HG03039 (cell line): ENCODE data around the gene NRXN3.

ENCODE experiments used
- ATAC-seq: cut with Tn5 transposase; IDR thresholded peaks from one replicate; pipeline ENCODE4 v1.9.1; 2021; ENCODE audit warnings: mild to moderate bottlenecking, moderate library complexity; ENCODE audit not compliant: unreplicated experiment

Gene NRXN3

DNA sequence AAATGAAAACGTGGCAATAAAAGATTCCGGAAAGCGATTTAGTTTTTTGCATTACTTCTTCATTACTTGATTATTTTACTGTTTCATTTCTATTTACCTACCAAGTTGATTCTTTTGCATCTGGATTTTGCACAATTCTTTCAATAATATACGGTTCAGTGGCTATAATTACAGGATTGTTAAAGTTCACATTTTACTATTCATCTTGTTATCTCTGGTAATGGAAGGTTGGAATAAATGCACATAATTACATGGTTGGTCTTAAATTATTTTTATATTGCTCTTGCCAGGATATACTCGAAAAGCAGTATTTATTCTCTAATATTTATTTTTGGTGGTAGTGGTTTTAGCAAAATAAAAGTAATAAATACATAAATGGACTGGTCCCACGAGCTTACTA is 1203.3 kb downstream of the NRXN3 start:
- ATAC-seq: no peak

DNA sequence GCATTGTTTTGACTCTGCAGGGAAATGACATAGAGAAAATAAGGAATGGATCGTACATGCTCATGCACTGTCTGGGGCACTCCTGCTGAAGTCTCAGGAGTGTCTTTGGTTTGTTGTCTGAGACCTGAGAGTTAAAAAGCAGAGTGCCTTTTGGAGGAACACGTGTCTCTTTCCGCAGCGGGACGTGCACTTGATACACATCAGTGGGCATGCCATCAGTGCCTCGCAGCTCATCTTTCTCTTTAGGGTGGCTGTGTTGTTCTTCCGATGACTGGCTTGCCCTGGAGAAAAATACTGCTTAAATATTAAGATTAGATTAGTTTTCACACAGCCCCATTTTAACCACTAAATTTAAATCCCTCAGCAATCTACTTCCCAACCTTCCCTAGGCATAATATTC is 1205.2 kb downstream of the NRXN3 start:
- ATAC-seq: no peak

DNA sequence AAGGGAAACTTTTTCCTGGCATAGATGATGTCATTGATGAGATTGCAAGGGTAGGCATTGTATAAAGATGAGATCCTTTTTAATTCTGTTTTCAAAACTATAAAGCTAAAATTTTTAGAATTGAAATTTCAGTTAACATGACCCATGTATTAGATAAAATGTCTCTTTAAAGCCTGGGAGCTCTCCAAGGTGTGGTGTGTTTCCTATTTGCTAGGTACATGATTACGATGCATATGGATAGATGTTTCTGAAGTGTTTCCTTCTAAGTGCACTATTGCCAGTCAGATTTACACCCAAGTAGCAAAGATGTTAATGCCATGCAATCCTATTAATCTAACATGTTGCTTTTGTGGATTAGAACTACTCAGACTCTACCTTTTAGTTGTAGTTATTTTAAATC is 1206.4 kb downstream of the NRXN3 start:
- no peak for ATAC-seq

DNA sequence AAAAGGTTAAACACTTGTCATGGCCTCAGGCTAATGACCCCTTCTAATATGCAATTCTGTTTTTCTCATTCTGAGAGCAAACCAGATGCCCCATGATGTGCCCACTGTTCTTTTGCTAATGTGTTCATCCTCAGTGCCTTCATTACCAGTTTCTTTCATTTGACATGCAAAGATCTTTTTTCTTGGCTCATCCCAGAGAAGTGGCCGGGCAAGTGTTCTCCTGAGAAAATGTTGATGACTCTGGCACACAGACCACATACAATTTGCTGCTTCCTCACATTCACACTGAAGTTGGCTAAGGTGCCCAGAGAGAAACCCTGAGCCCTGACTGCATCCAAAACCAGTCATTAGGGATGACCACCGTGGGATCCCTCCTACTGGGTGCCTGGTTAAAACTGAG is 1207.8 kb downstream of the NRXN3 start:
- no peak for ATAC-seq

DNA sequence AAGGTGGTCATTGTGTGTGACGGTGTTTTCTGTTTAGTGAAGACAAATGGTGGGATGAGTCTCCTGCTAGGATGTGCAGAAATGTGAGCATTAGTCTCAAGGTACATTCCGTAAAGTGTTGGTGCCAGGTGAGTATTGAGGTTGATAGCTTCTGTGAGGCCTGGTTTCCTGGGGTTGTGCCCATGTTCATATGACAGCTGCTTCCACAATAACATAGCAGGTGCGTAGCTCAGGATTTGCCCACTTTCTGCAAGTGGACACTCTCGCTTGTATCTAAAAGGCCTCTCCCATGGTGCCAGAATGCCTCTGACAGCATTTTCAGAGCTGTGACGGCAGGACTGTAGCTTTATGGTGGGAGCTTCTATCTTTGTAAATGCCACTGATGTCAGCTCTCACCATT is 1209.1 kb downstream of the NRXN3 start:
- no peak for ATAC-seq

DNA sequence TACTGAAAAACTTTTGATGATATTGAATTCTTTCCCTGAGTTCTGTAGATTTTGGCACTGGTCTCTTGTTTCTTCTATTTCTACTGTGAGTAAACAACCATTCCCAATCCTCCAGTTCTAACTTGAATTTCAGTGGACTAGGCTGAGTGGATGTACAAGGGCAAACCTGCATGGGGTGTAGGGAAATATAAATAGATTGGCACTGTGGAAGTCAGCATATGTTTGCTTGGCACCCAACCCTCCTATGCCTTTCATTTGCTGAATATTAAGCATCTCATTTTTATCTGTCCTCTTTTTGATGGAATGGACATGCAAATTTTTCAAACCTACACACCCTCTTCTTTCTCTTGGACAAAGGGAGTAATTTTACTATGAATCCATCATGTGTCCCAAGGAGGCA is 1212.9 kb downstream of the NRXN3 start:
- no peak for ATAC-seq

DNA sequence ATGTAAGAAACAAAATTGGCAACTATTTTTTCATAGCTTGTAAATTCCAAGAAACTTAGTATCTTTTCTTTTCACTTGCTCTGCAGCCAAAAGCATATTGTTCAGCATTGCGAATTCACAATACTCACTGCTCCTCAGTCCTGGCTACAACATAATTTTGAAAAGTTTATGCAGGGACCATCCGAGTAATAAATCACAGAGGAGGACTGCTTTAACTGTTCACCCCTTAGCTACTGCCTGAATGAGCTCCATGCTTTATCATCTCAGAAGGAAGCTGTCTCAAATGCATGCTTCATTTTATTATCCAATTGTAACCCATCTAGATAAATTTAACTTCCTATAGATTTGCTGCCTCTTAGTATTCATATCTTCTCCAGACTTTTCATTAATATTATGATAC is 1213.3 kb downstream of the NRXN3 start:
- no peak for ATAC-seq

DNA sequence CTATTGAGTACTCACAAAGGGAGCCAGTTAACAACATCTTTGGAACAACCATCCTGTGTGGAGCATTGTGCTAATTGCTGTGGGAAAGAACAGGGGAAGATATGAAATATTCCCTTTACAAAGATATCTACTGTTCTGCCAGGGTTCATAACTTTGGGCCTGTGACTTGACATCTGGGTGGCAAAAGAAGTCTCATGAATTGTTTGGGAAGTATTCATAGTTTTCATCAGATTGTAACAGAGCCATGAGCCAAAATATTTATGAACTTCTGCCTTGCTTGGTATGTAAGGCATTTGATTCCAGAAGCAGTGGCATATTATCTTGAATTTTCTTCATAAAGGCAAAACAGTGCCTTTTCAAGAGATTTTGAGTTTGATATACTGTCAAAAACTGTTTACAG is 1224.9 kb downstream of the NRXN3 start:
- no peak for ATAC-seq

DNA sequence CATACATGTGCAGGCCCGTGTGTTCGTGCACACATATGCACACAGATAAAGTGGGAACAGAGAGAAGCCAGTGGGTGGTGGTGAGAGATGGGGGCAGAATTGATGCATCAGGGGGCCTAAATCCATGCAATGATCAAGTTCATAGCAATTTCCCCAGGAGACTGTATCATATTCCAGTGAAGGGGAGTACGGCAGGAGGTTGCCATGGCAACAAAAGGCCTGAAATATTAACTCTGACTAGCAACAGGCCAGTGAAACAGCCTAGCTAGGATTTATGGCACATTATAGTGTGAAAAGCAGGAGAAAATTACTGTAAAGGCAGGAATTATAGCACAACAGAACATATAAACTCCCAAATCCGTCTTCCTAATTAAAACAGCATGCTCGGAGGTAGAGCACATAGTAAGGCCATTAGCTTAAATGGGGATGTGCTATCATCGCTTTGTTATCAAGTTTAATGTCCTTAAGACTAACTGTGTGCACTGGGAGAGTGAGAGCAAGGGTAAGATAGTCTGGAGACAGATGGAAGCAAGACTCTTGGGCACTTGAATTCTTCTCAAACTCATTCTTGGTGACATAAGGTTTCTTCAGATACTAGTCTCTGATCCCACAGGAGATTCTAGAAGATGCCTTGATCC is 1234.8 kb downstream of the NRXN3 start:
- ATAC-seq: no peak

DNA sequence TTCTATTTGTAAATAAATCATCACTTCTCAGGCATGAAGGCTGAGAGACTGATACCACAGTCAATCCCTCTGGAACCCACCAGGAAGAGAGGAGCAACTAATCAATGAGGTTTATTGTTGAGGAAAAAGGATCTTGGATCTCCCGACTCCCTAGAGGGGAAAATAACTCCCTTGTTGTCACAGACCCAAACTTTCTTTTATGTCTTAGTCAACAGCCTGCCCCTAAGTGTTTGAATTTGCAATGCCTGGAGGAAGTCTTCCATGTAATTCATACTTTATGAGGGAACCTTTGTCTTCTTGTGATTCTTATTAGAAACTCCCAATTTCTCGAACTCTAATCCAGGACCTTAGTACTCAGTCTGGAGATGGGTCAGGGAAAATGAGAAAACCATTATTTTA is 1235.3 kb downstream of the NRXN3 start:
- no peak for ATAC-seq

DNA sequence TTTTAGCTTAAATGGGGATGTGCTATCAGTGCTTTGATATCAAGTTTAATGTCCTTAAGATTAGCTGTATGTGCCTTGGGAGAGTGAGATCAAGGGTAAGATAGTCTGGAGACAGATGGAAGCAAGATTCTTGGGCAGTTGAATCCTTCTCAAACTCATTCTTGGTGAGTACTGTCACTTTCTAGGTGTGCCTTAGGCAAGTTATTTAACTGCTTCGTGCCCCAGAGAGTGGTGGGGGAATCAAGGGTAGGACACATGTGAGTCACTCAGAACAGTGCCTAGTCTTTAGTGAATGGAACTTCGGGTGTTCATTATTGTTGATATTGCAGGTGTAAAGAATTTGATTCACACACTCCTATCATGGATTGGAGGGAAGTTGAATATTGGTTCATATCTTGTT is 1237.4 kb downstream of the NRXN3 start:
- no peak for ATAC-seq

DNA sequence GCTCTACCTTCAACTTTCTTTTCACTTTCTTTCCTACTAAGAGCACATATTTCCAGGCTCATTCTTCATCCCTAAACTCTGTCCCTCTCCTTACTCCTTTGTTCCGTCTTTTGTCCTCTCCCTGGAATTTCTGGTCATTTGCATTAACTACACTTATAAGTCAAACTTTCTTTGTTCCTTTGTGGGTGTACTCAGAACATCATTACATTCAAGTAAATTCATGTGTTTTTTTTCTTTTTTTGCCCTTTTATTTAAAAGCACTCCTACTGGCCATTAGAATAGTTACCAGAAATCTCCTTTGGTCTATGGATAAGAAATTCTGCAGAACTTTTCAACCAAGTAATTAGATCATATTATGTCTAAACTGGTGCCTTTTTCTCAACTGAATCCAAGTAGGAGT is 1238.5 kb downstream of the NRXN3 start:
- no peak for ATAC-seq

DNA sequence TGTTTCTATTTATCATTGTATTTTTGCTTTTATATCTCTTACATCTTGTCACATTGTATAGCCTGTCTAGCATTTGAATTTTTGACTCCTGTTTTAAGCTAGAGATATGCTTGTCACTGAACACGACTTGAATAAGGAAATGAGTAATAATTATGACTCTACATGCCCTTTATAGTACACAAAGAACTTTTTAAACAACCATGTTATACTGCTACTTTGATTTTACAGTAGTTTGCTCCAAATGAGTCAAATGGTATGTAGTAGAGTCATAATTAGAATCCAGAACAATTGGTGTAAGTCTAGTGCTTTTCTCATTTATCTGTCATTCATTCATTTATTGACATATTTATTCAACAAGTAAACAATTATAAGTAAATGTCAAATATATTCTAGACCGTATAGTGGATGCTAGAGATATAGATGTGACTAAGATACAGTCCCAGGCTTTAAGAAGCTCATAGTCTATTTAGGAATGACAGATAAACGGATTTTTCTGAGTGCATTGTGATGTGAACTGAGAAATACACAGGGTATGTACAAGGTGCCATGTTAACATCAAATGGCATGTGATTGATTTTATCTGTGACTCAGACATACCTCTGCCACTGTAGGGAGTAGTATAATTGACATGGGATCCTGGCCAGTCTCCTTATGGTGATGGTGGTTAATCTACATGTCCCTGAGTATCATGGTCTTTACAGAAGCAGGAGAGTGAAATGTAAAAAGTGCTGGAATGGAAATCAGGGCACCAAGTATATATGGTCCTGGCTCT is 1241.4 kb downstream of the NRXN3 start:
- ATAC-seq: no peak

DNA sequence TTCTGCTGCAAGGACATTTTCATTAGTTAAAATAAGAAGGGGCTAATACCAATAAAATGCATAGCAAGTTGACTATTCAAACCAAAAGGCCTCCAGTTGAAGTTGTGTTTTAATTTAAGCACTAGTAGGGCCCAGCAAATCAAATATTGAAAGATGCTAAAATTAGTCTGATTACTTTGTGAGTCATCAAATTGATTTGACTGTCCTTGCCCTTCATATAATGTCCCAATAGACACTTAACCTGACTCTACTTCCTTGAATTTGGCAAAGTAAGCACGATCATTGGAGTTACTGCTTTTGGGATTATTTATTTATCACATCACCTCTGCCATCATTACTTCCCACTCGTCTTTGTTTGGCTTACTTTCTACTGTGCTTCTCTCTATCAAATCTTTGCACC is 1242.6 kb downstream of the NRXN3 start:
- ATAC-seq: no peak

DNA sequence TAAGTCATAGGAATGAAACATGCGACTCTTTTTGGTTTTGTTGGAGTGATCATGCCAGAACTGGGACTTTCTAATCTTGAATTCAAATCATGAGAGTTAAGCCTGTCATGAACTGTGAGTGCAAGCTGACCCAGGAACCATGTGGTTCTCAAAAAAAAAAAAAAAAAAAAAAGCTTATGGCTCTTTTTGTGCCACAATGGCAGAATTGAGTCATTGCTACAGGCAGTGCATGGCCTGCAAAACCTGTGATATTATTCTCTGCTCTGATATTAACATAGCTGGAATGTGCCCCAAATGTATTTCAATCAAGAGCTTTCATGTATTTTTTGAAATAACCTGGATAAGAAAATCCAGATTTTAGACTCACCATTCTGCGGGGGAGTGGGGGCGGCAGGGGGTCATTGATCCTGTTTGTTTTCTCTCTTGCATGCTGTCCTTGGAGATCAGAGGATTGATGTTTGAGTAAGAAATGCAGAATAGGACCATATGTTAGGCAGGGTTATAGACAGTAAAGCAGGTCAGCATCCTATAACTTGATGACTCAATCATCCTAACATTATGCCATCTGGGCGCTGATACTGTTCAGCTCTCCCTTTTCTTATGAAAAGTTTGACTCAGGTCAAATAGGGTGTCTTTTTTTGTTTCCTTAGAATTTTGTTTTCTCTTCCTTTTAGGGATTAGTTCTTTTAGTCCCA is 1243.7 kb downstream of the NRXN3 start:
- no peak for ATAC-seq

DNA sequence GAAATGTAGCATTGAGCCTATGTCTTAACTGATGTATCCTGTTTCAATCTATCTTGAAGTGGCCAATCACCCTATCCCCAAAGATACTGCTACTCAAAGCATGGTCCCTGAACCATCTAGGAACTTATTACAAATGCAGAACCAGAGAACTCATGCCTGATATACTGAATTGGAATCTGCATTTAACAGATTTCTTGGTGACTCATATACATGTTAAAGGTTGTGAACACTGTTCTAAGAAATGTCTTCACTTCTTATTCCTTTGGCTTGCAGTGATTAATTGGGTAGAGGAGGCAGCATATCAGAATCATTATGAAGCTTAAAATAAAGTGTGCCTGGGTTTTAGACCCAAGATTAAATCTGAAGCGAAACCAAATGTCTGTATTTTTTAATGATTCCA is 1245.6 kb downstream of the NRXN3 start:
- no peak for ATAC-seq

DNA sequence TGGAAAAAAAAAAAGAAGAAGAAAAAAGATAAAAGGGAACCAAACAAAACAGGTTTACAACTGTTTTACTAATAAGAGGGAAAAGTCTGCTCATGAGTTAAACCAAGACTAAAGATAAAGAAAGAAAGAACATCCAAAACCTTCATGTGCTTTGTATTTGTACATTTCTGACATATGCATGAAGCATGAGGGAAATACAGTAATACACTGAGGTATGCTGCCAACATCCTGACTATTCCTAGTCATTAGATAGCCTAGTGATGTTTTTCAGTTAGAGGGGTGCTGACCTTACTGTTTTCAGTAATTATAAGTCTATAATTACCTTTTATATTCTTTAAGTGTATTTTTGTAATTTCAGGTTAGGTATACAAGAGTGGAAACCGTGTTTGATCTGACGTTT is 1247.8 kb downstream of the NRXN3 start:
- ATAC-seq: no peak

DNA sequence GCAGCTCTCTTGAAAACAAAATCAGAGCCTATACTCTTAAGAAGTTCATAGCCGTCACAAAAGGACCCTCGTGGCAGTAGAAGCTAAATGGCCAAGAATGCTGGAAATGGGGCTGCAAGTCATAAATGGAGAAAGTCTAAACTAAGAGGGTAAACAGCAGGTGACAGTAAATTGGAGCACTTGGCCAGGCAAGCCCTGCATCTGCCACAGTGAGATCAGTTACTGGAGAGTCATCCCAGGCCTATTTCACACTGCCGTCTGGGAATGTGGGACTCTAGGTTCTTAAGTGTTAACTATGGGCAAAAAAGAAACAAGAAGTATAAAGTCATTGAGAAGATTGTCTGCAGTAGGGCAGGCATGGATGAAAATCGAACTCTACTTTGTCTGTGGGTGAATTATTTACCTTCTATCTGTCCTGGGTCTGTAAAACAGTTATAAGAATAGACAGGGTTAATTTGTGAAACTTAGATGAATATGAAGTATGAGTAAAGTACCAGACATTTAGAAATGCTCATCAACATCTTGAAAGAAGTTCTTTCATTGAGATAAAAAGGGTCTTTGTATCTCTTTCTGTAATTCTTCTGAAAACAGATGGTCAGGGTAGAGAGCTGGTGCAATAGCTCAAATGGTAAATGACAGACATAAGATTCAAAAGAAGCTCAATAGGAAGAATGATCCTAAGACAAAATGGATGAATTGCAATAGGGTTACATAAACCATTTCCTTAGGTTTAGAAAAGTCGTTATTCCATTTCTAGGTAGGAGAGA is 1248.7 kb downstream of the NRXN3 start:
- ATAC-seq: no peak

DNA sequence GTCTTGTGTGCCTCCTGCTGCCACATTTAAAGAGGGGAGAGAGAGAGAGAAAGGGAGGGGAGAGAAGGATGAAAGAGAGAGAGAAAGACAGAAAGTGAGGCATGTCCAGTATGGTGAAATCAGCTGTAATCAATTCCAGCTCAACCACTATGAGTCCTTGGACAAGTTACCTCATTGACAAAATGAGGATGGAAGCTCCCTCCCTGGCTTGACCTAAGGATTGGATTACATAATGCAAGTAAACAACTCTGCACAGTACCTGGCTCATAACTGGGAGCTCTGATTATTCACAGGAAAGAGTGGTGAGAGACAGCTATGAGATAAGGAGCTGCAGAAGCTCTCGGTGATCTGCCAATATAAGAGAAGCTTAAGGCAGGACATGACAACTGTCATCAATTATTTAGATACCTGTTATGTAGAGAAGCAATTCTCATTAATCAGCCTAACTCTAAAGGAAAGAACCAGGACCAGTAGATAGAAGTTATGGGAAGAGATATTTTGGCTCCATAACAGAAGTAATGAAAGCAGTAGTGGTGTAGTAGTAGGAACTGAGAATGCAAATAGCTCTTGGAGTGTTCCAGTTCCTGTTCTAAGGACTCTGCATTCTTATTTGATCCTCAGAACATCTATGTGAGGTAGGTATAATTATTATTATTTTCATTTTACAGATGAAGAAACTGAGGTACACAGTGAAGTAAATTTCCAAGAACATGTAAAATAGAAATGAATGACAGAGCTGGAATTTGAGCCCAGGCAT is 1249.6 kb downstream of the NRXN3 start:
- no peak for ATAC-seq

DNA sequence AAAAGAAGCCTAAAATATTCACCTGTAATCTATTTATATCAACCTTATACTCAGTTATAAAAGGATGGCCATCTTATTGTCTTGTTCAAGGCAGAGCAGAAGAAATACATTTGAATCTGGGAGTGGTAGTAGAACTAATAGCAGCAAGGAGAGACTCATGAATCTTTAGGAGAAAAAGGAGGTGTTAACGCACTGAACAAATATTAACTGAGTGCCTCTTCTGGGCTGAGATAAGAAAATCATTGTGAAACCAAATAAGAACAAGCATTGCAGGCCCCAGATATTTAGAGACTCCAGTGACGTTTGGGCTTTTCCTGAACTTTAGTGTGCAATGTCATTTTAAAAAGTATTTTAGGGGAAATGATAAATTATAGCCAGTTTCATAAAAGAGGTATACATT is 1250.6 kb downstream of the NRXN3 start:
- ATAC-seq: no peak

DNA sequence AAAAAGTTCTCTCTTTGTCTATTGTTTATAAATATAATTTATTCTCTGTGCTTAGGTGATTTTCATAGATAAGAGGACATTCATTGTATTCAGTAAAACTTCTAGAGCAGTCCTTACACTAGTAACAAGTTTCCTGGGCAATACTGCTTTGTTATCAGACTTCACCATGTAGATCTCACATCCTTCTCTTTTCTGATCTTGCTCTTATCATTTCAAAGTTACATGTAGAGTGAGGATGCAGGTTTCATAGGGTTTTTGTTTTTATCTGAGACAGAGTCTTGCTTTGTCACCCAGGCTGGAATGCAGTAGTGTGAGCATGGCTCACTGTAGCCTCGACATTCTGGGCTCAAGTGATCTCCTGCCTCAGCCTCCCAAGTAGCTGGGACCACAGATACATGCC is 1251.6 kb downstream of the NRXN3 start:
- ATAC-seq: no peak
